ENCODE data around the gene HLA-DPB1. TPM values are rescaled to one million over a fixed set of nuclear protein-coding genes. Genes with fewer than 3 reads are reported as not detected.
A peak's percentile ranks its signal among the peaks of the same experiment; 100 is the strongest.

Gene HLA-DPB1
- polyA plus RNA-seq, 2 of the 4 experiments (the other 2 are of a cell fraction), result not detected

DNA sequence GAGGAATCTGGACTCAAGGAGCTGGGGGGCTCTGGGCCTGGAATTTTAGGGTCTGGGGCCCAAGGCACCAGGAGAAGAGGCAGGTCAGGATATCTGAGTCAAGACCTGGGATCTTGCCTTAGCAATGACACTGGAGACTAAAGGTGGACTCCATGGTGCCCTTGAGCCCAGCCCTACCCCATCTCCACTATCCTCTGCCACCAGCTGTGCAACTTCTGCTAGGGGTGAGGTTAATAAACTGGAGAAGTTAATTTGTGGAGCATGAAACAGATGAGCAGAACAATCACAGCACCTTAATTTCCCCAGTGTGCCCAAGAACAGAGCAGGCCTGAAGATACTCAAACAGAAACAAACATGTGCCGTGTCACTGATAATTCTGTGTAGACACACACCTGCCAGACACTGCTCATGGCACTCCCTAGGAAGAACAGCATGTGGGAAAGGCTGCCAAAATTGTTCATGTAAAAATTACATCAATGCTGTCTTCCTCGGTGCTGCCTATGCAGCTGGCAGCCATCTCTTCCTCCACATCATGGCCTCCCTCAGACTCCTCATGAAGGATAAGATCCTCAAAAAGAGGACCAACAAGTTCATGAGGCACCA is 3.2 kb downstream of the HLA-DPB1 start:
- Histone ChIP-seq H3K4me3 (no peak overlapping the region), H3K4me1 (no peaks in the 10 kb centered on the region), H3K27ac (no peak overlapping the region), H3K4me2 (no peak overlapping the region), H3K9me3 (no peaks in the 10 kb centered on the region)
- ATAC-seq, result no peak
- DNase-seq (ENCODE audit: low read depth in 1 of 2, low spot score in 1 of 2), result no peak
- ChIA-PET POLR2A (no interaction called here), CTCF (interaction anchor here (1.2 kb wide), 1 partner anchor 267 kb away, joined by 3 read pairs; no protein-coding TSS in a partner anchor)
- WGBS (ENCODE audit: missing lambda C conversion rate), result 57% methylated on average over 2 of the region's 2 CpGs
- TF ChIP-seq, protein P1, sequence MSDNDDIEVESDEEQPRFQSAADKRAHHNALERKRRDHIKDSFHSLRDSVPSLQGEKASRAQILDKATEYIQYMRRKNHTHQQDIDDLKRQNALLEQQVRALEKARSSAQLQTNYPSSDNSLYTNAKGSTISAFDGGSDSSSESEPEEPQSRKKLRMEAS (IDR thresholded peaks at IDR 0.05), result no peak
- TF ChIP-seq HEYL (CRISPR knock-in tag; IDR thresholded peaks at IDR 0.05) (no peak), MYC (IDR thresholded peaks at IDR 0.05; ENCODE audit: borderline replicate concordance, low read length) (no peak), EP300 (IDR thresholded peaks at IDR 0.05) (no peak), HOXA7 (CRISPR knock-in tag; IDR thresholded peaks at IDR 0.05) (no peak)
- no peak for FAIRE-seq

DNA sequence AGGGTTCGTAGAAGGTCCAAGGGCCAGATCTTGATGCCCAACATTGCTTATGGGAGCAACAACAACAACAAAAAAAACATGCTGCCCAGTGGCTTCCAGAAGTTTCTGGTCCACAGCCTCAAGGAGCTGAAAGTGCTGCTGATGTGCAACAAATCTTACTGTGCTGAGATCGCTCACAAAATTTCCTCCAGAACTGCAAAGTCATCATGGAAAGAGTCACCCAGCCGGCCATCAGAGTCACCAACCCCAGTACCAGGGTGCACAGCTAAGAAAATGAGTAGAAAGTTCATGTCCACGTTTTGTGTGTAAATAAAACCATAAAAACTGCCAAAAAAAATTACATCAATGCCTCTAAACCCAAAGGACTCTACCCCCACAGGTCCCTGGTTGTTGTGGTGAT is 3.8 kb downstream of the HLA-DPB1 start:
- DNase-seq (ENCODE audit: low read depth in 1 of 2, low spot score in 1 of 2) (no peak), ATAC-seq (no peak), FAIRE-seq (no peak)
- Histone ChIP-seq H3K9me3 (no peaks in the 10 kb centered on the region), H3K4me2 (no peak overlapping the region), H3K4me1 (no peaks in the 10 kb centered on the region), H3K27ac (no peak overlapping the region), H3K4me3 (no peak overlapping the region)
- POLR2A ChIA-PET, result no interaction called here
- TF ChIP-seq ZFP36 (IDR thresholded peaks at IDR 0.05; ENCODE audit: borderline replicate concordance, partially characterized antibody), result no peak
- TF ChIP-seq EHMT2 (IDR thresholded peaks at IDR 0.05; ENCODE audit: low read depth), result no peak
- TF ChIP-seq, protein P2, sequence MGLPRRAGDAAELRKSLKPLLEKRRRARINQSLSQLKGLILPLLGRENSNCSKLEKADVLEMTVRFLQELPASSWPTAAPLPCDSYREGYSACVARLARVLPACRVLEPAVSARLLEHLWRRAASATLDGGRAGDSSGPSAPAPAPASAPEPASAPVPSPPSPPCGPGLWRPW (IDR thresholded peaks at IDR 0.05), result no peak
- TF ChIP-seq, protein P3, sequence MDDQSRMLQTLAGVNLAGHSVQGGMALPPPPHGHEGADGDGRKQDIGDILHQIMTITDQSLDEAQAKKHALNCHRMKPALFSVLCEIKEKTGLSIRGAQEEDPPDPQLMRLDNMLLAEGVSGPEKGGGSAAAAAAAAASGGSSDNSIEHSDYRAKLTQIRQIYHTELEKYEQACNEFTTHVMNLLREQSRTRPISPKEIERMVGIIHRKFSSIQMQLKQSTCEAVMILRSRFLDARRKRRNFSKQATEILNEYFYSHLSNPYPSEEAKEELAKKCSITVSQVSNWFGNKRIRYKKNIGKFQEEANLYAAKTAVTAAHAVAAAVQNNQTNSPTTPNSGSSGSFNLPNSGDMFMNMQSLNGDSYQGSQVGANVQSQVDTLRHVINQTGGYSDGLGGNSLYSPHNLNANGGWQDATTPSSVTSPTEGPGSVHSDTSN (IDR thresholded peaks at IDR 0.05), result no peak
- TF ChIP-seq, protein P1 (IDR thresholded peaks at IDR 0.05), result no peak
- CTCF ChIA-PET, result interaction anchor here (0.8 to 1.2 kb wide), 2 partner anchors 18 to 266 kb away, joined by 3 read pairs; no protein-coding TSS in a partner anchor
- 52% methylated on average over 4 of the region's 4 CpGs for WGBS (ENCODE audit: missing lambda C conversion rate)

DNA sequence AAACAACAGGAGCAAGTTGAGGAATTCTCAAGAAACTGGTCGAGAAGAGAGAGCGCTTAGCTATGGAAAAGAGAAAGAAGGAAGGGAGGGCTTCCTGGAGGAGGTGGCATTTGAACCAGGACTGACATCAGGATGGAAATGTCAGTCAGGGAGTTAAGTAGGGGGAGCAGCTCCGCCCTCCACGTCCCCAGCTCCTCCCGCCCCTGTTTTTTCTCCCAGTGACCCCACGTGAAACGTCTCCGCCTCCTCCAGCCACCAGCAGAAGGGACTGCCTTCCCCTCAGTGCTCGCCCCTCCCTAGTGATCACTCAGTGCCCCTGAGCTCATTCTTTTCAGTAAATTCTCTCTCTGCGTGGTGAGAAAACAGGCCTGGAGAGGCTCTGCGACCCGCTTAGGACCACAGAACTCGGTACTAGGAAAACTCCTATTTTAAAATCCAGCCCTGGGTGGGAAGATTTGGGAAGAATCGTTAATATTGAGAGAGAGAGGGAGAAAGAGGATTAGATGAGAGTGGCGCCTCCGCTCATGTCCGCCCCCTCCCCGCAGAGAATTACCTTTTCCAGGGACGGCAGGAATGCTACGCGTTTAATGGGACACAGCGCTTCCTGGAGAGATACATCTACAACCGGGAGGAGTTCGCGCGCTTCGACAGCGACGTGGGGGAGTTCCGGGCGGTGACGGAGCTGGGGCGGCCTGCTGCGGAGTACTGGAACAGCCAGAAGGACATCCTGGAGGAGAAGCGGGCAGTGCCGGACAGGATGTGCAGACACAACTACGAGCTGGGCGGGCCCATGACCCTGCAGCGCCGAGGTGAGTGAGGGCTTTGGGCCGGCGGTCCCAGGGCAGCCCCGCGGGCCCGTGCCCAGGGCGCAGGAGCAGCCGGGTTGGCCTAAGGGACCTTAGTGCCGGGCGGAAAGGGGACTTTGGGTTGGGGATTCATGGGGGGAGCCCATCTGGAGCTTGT is 4.6 kb downstream of the HLA-DPB1 start:
- Histone ChIP-seq H3K4me2 (no peak overlapping the region), H3K4me1 (no peaks in the 10 kb centered on the region), H3K27ac (no peak overlapping the region), H3K9me3 (no peaks in the 10 kb centered on the region), H3K4me3 (no peak overlapping the region)
- no peak for FAIRE-seq
- CTCF ChIA-PET, result interaction anchor here (0.8 to 1.2 kb wide), 3 partner anchors 17 to 265 kb away, joined by 3 read pairs; partner anchors contain the start of gene TAP2
- no peak for DNase-seq (ENCODE audit: low read depth in 1 of 2, low spot score in 1 of 2)
- 57% methylated on average over 35 of the region's 49 CpGs for WGBS (ENCODE audit: missing lambda C conversion rate)
- POLR2A ChIA-PET, result no interaction called here
- TF ChIP-seq RFX5 (IDR thresholded peaks at IDR 0.05) (no peak), ZFP36 (IDR thresholded peaks at IDR 0.05; ENCODE audit: borderline replicate concordance, partially characterized antibody) (peak; percentile 59)
- ATAC-seq, result no peak

DNA sequence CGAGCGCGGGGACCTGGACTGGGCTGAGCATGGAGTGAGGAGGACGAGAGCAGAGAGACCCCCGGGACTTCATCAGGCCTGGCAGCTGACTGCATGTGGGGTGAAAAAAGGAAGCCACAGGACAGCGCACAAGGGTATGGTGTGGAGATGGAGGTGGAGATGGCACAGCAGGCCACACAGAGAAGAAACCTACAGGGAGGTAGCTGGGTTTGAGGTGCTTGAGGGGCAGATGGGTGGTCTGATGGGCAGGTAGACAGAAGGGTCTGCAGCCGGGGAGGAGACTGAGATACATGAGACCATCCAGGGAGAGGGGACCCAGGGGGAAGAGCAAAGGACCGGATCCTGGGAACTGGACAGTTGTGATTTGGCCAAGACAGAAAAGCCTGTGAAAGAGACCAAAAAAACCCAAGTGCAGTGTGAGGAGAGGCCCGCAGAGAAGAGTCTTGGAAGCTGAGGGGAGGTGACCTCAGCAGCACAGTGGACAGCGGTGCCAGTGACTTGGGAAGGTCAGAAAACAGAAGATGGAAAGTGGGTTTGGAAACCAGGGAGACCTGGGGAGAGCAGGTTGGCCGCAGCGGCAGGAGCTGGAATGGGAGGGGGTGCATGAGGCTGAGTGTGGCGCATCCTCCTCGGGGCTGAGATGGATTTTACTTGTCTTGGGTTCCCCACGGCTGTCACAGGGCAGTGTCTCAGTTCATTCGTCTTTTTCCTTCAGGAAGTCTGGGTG is 5.5 kb downstream of the HLA-DPB1 start:
- no peak overlapping the region for H3K27ac ChIP-seq
- TF ChIP-seq CHD2 (IDR thresholded peaks at IDR 0.05; ENCODE audit: low read length, partially characterized antibody), result no peak
- TF ChIP-seq EP300 (IDR thresholded peaks at IDR 0.05), result no peak
- TF ChIP-seq RARB (CRISPR knock-in tag; IDR thresholded peaks at IDR 0.05), result no peak
- no peak for TF ChIP-seq CEBPB (IDR thresholded peaks at IDR 0.05)
- no peak for TF ChIP-seq ZNF302 (CRISPR knock-in tag; IDR thresholded peaks at IDR 0.05)
- ATAC-seq (no peak), FAIRE-seq (no peak), DNase-seq (ENCODE audit: low read depth in 1 of 2, low spot score in 1 of 2) (no peak)
- no peaks in the 10 kb centered on the region for H3K9me3 ChIP-seq
- no peak overlapping the region for H3K4me3 ChIP-seq
- ChIA-PET CTCF (interaction anchor here (1.0 to 1.1 kb wide), 2 partner anchors 68 to 243 kb away, joined by 3 read pairs; partner anchors contain the start of gene TAP2), POLR2A (no interaction called here)
- 60% methylated on average over 16 of the region's 16 CpGs for WGBS (ENCODE audit: missing lambda C conversion rate)
- no peak overlapping the region for H3K4me2 ChIP-seq
- H3K4me1 ChIP-seq, result no peaks in the 10 kb centered on the region

Measured in A549 (cell line).